ENCODE measurements around the gene TREX2.

The TREX2 gene

DNA sequence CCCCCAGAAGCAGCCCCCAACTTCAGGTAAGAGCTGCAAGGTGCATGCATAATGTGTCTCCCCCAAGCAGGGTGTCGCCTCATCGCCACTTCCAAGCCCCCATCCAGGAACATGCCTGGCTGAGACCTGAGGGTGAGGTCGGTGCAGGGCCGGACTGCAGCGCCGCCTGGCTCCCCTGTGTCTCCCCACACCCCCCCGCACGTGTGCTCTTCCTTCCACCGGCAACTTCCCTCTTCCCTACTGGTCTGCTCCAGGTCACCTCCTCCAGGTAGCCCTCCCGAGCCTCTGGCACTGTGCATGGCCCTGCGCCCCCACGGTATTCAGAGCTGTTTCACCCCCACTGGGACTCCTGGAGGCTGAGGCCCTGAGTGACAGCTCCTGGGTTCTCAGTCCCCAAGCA is 46.7 kb upstream of the TREX2 start:
- H3K56ac ChIP-seq (ENCODE audit: low read length) = no peak overlapping the region
- no peaks in the 10 kb centered on the region for H3K36me3 ChIP-seq (ENCODE audit: control insufficient read depth, insufficient read depth, low read length)
- H2AK5ac ChIP-seq (ENCODE audit: low read length) = no peak overlapping the region
- no peak overlapping the region for H4K5ac ChIP-seq (ENCODE audit: low read length)
- H3K23ac ChIP-seq (ENCODE audit: low read length) = no peak overlapping the region
- H3K79me2 ChIP-seq (ENCODE audit: control insufficient read depth, insufficient read depth, low read length) = no peaks in the 10 kb centered on the region
- no peak overlapping the region for H2BK15ac ChIP-seq (replicated peaks; ENCODE audit: low read depth)
- H4K8ac ChIP-seq (ENCODE audit: low read depth, low read length) = no peak overlapping the region
- no peak overlapping the region for H3K4me3 ChIP-seq (ENCODE audit: low read length)
- no peak overlapping the region for H3K9ac ChIP-seq (ENCODE audit: low read length)
- H2BK5ac ChIP-seq (ENCODE audit: low read length) = no peak overlapping the region
- H3K4me2 ChIP-seq (ENCODE audit: low read length) = no peak overlapping the region
- no peak overlapping the region for H3K27ac ChIP-seq (ENCODE audit: low read depth, low read length)
- H3K18ac ChIP-seq (ENCODE audit: low read length) = no peak overlapping the region
- no CpG with 5 or more reads among the region's 12 CpGs for WGBS (ENCODE audit: extremely low coverage, insufficient coverage, low lambda C conversion rate)
- no peaks in the 10 kb centered on the region for H3K4me1 ChIP-seq (ENCODE audit: control insufficient read depth, low read depth, low read length)
- H3K79me1 ChIP-seq (ENCODE audit: low read length) = no peaks in the 10 kb centered on the region
- H3K27me3 ChIP-seq (ENCODE audit: insufficient read depth, low read length, poor library complexity) = no peaks in the 10 kb centered on the region
- no peak overlapping the region for H3K4ac ChIP-seq (ENCODE audit: low read depth, low read length)
- no peak overlapping the region for H2BK120ac ChIP-seq (ENCODE audit: low read depth, low read length)
- DNase-seq = no peak

DNA sequence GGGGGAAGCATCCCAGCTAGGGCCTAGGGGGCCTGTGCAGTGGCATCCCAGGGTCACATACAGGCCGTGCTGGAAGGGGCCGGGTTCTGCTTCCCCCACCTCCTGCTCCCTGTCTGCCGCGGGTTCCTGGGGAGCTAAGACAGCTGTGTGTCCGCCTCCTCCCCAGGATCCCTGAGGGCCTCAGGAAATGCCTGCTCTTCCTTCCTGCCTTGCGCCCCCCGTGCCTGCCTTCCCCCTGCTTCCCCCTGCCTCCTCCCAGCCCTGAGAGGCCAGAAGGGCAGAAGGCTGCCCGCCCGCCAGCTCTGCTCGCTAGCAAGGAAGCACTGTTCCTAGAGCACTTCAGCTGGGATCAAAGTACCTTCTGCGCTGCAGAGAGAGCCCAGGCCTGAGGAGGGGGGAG is 46.1 kb upstream of the TREX2 start:
- Histone ChIP-seq H2AK5ac (ENCODE audit: low read length) (no peak overlapping the region), H3K27me3 (ENCODE audit: insufficient read depth, low read length, poor library complexity) (no peaks in the 10 kb centered on the region), H3K9ac (ENCODE audit: low read length) (no peak overlapping the region), H3K23ac (ENCODE audit: low read length) (no peak overlapping the region), H3K4me2 (ENCODE audit: low read length) (no peak overlapping the region), H2BK5ac (ENCODE audit: low read length) (no peak overlapping the region), H3K56ac (ENCODE audit: low read length) (peak overlapping the region; percentile 15), H3K4ac (ENCODE audit: low read depth, low read length) (no peak overlapping the region), H2BK120ac (ENCODE audit: low read depth, low read length) (no peak overlapping the region), H3K27ac (ENCODE audit: low read depth, low read length) (no peak overlapping the region), H4K5ac (ENCODE audit: low read length) (no peak overlapping the region), H3K79me1 (ENCODE audit: low read length) (no peaks in the 10 kb centered on the region), H2BK15ac (replicated peaks; ENCODE audit: low read depth) (no peak overlapping the region), H3K4me1 (ENCODE audit: control insufficient read depth, low read depth, low read length) (no peaks in the 10 kb centered on the region), H4K8ac (ENCODE audit: low read depth, low read length) (no peak overlapping the region), H3K18ac (ENCODE audit: low read length) (no peak overlapping the region), H3K79me2 (ENCODE audit: control insufficient read depth, insufficient read depth, low read length) (no peaks in the 10 kb centered on the region), H3K36me3 (ENCODE audit: control insufficient read depth, insufficient read depth, low read length) (no peaks in the 10 kb centered on the region), H3K4me3 (ENCODE audit: low read length) (no peak overlapping the region)
- no peak for DNase-seq
- WGBS (ENCODE audit: extremely low coverage, insufficient coverage, low lambda C conversion rate) = no CpG with 5 or more reads among the region's 11 CpGs

DNA sequence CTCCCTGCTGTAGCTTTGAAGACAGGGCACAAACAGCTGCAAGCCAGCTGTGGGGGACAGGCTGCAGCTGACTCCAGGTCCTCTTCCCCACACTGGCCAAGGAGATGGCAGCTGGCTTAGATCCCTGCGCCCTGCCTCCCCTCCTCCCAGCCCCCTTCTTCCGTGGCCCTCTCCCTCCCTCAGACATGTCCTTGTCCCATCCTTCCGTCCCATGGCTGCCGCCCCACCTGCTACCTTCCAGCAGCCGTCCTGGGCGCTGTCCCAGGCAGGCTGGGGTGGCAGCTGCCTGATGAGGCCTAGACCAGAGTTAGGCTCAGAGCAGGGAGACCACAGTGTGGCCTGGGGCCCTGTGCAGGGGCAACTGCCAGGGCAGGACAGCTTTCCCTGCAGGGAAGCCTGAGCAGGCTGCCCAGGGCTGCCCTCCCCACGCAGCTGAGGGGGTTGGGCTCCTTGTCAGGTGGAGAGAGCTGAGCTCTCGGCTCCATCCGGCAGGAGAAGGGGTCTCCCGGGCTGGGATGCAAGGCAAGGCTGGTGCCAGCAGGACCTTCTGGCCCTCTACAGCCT is 45.6 kb upstream of the TREX2 start:
- Histone ChIP-seq H3K4ac (ENCODE audit: low read depth, low read length) (no peak overlapping the region), H3K4me2 (ENCODE audit: low read length) (no peak overlapping the region), H3K27me3 (ENCODE audit: insufficient read depth, low read length, poor library complexity) (no peaks in the 10 kb centered on the region), H3K9ac (ENCODE audit: low read length) (no peak overlapping the region), H3K36me3 (ENCODE audit: control insufficient read depth, insufficient read depth, low read length) (no peaks in the 10 kb centered on the region), H3K79me1 (ENCODE audit: low read length) (no peaks in the 10 kb centered on the region), H3K56ac (ENCODE audit: low read length) (peak overlapping the region; percentile 15), H3K4me3 (ENCODE audit: low read length) (no peak overlapping the region), H2BK5ac (ENCODE audit: low read length) (no peak overlapping the region), H2BK120ac (ENCODE audit: low read depth, low read length) (no peak overlapping the region), H4K5ac (ENCODE audit: low read length) (no peak overlapping the region), H3K23ac (ENCODE audit: low read length) (no peak overlapping the region), H3K27ac (ENCODE audit: low read depth, low read length) (no peak overlapping the region), H4K8ac (ENCODE audit: low read depth, low read length) (no peak overlapping the region), H2BK15ac (replicated peaks; ENCODE audit: low read depth) (no peak overlapping the region), H3K4me1 (ENCODE audit: control insufficient read depth, low read depth, low read length) (no peaks in the 10 kb centered on the region), H2AK5ac (ENCODE audit: low read length) (no peak overlapping the region), H3K18ac (ENCODE audit: low read length) (no peak overlapping the region), H3K79me2 (ENCODE audit: control insufficient read depth, insufficient read depth, low read length) (no peaks in the 10 kb centered on the region)
- no CpG with 5 or more reads among the region's 10 CpGs for WGBS (ENCODE audit: extremely low coverage, insufficient coverage, low lambda C conversion rate)
- DNase-seq = no peak

DNA sequence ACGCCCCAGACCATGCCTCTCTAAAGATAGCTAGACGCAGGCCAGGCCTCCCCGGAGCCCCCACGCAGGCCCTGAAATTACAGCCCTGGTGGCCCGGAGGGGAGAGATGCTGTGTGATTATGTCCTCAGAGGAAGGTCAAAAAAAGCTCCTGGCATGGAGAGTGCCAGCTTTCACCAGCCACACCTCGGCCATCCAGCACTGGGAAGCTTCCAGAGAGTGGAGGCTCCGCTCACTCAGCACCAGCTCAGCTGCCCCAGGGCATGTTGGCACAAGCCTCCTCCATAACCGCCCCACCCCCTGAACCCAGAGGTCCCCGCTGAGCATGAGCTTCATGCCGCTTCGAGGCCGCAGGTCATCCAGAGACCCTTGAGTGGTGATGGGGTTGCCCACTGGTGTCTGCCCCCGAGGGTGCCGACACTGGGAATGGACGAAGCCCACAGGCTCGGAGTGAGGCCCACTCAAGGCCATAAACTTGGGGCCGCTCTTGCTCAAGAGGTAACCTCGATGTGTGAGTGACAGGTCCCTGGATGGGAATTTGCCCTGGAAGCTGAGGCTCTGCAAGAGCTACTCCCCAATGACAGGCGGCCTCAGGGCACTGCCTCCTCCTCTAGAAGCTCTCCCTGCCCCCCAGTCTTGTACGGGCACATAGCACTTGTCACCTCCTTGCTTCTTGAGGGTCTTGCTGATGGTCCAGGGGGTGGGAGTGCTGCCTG is 44.5 kb upstream of the TREX2 start:
- DNase-seq = no peak
- Histone ChIP-seq H4K8ac (ENCODE audit: low read depth, low read length) (no peak overlapping the region), H3K27ac (ENCODE audit: low read depth, low read length) (no peak overlapping the region), H3K18ac (ENCODE audit: low read length) (no peak overlapping the region), H3K79me2 (ENCODE audit: control insufficient read depth, insufficient read depth, low read length) (no peaks in the 10 kb centered on the region), H2BK15ac (replicated peaks; ENCODE audit: low read depth) (no peak overlapping the region), H3K36me3 (ENCODE audit: control insufficient read depth, insufficient read depth, low read length) (no peaks in the 10 kb centered on the region), H3K4me2 (ENCODE audit: low read length) (no peak overlapping the region), H2BK5ac (ENCODE audit: low read length) (no peak overlapping the region), H3K4me1 (ENCODE audit: control insufficient read depth, low read depth, low read length) (no peaks in the 10 kb centered on the region), H3K27me3 (ENCODE audit: insufficient read depth, low read length, poor library complexity) (no peaks in the 10 kb centered on the region), H3K56ac (ENCODE audit: low read length) (no peak overlapping the region), H2AK5ac (ENCODE audit: low read length) (no peak overlapping the region), H3K4ac (ENCODE audit: low read depth, low read length) (no peak overlapping the region), H4K5ac (ENCODE audit: low read length) (no peak overlapping the region), H3K4me3 (ENCODE audit: low read length) (no peak overlapping the region), H3K9ac (ENCODE audit: low read length) (no peak overlapping the region), H3K79me1 (ENCODE audit: low read length) (no peaks in the 10 kb centered on the region), H2BK120ac (ENCODE audit: low read depth, low read length) (no peak overlapping the region), H3K23ac (ENCODE audit: low read length) (no peak overlapping the region)
- WGBS (ENCODE audit: extremely low coverage, insufficient coverage, low lambda C conversion rate) = no CpG with 5 or more reads among the region's 20 CpGs

DNA sequence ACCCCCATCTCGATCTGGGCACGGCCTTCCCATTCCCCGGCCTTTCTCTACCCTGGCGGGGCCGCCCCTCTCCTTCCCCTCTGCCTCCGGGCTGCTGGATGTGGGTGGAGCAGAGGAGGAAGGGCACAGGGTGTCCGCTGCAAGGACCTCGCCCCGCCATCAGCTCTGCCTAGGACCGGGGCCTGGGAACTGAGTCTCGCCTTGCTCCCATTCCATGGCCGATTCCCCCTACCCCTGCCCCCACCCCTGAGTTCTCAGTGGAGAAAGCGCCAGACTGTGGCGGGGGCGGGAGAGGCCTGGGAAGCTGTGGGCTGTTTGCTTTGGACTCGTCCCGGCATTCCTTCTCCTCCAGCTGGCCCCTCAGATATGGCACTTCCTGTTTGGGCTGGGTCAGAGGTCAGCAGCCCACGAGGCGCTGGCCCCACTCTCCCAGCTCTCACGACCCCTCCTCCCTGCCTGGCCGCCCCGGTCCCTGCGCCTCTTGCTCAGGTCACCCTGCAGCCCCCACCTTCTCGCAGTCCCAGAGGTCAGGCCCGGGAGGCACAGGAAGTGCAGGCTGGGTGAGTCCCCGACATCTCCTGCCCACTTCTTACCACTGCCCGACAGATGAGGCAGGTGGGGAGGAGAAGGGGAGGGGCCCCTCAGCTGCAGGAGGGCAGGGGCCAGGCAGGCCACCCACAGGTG is 42.5 kb upstream of the TREX2 start:
- H4K8ac ChIP-seq (ENCODE audit: low read depth, low read length) = no peak overlapping the region
- H3K9ac ChIP-seq (ENCODE audit: low read length) = no peak overlapping the region
- no peak overlapping the region for H2BK5ac ChIP-seq (ENCODE audit: low read length)
- peak; percentile 20 for DNase-seq
- H3K18ac ChIP-seq (ENCODE audit: low read length) = no peak overlapping the region
- no CpG with 5 or more reads among the region's 27 CpGs for WGBS (ENCODE audit: extremely low coverage, insufficient coverage, low lambda C conversion rate)
- H3K79me1 ChIP-seq (ENCODE audit: low read length) = no peaks in the 10 kb centered on the region
- H4K5ac ChIP-seq (ENCODE audit: low read length) = no peak overlapping the region
- H3K56ac ChIP-seq (ENCODE audit: low read length) = peak overlapping the region; percentile 49
- no peak overlapping the region for H3K23ac ChIP-seq (ENCODE audit: low read length)
- H3K27ac ChIP-seq (ENCODE audit: low read depth, low read length) = no peak overlapping the region
- H3K4ac ChIP-seq (ENCODE audit: low read depth, low read length) = no peak overlapping the region
- H3K4me2 ChIP-seq (ENCODE audit: low read length) = no peak overlapping the region
- no peaks in the 10 kb centered on the region for H3K36me3 ChIP-seq (ENCODE audit: control insufficient read depth, insufficient read depth, low read length)
- H3K4me1 ChIP-seq (ENCODE audit: control insufficient read depth, low read depth, low read length) = no peaks in the 10 kb centered on the region
- no peak overlapping the region for H3K4me3 ChIP-seq (ENCODE audit: low read length)
- no peaks in the 10 kb centered on the region for H3K27me3 ChIP-seq (ENCODE audit: insufficient read depth, low read length, poor library complexity)
- no peaks in the 10 kb centered on the region for H3K79me2 ChIP-seq (ENCODE audit: control insufficient read depth, insufficient read depth, low read length)
- no peak overlapping the region for H2BK120ac ChIP-seq (ENCODE audit: low read depth, low read length)
- H2BK15ac ChIP-seq (replicated peaks; ENCODE audit: low read depth) = no peak overlapping the region
- no peak overlapping the region for H2AK5ac ChIP-seq (ENCODE audit: low read length)

Data from mesendoderm (in vitro differentiated cells).